Mesodermal cell (in vitro differentiated cells): ENCODE measurements around the gene CHCHD5.
"Not testable (repeated sequence)": the region's sequence is repeated elsewhere in the genome, so short reads cannot be mapped to it uniquely, and the experiment has no call there.

Experiments used
- H3K27ac ChIP-seq: 2 replicates; pipeline ENCODE4 v1.7.0; 2013; ENCODE audit warnings: mild to moderate bottlenecking, low read depth, low read length, moderate library complexity; ENCODE audit not compliant: severe bottlenecking
- H3K36me3 ChIP-seq: 2 replicates; pipeline ENCODE4 v1.7.1; 2013; ENCODE audit warnings: mild to moderate bottlenecking, low read length, moderate library complexity; ENCODE audit not compliant: control insufficient read depth, insufficient read depth
- H3K4me1 ChIP-seq: one replicate; pipeline ENCODE4 v1.7.1; 2013; ENCODE audit warnings: mild to moderate bottlenecking, low read length; ENCODE audit not compliant: insufficient read depth, control insufficient read depth, poor library complexity, severe bottlenecking
- H3K4me3 ChIP-seq: 2 replicates; pipeline ENCODE4 v1.7.0; 2013; ENCODE audit warnings: low read length, control low read depth, mild to moderate bottlenecking; ENCODE audit not compliant: insufficient read depth, poor library complexity, severe bottlenecking; ENCODE audit errors: extremely low read depth
- H3K9me3 ChIP-seq: 2 replicates; pipeline ENCODE4 v1.7.1; 2013; ENCODE audit warnings: mild to moderate bottlenecking, low read length, moderate library complexity; ENCODE audit not compliant: control insufficient read depth
- WGBS, 2 experiments: methylation state at CpG; one replicate each; pipeline ENCODE4 v1.1.5; 2013; ENCODE audit warnings: missing lambda C conversion rate in 2 of 2; ENCODE audit not compliant: insufficient coverage in 2 of 2; 5-methylcytosine and 5-hydroxymethylcytosine counted together

Gene CHCHD5

DNA sequence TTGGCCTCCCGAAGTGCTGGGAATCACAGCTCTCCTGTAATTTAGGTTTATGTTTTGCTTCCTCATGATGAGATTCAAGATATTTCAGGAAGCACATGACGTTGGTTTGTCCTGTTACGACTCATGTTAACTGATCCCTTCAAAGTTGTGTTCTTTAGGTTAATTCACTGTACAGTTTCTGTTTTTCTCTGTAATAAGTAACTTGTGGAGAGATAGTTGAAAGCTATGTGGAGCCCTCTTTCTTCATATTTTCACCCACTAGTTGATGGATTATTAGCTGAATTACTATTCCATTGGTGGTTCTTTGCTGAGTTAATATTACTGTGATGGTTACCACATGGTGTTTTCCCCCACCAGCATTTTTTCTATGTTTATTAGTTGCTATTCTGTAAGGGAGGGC lies 18.3 kb upstream of the CHCHD5 start:
- Histone ChIP-seq H3K4me3 (no peak overlapping the region), H3K4me1 (no peaks in the 10 kb centered on the region), H3K27ac (no peak overlapping the region), H3K36me3 (peaks cover 87% of the 10 kb centered on the region), H3K9me3 (no peaks in the 10 kb centered on the region)
- WGBS, 2 experiments = 75 to 100% methylated on average over 1 of the region's 3 CpGs

GRCh38 chr2:112566508-112566907 lies 17.9 kb upstream of the CHCHD5 start:
- H3K4me1 ChIP-seq, H3K9me3 ChIP-seq, H3K27ac ChIP-seq, H3K4me3 ChIP-seq: not testable (repeated sequence)
- H3K36me3 ChIP-seq = peaks cover 87% of the 10 kb centered on the region
- 98 to 100% methylated on average over 3 to 4 of the region's 5 CpGs for WGBS, 2 experiments

DNA sequence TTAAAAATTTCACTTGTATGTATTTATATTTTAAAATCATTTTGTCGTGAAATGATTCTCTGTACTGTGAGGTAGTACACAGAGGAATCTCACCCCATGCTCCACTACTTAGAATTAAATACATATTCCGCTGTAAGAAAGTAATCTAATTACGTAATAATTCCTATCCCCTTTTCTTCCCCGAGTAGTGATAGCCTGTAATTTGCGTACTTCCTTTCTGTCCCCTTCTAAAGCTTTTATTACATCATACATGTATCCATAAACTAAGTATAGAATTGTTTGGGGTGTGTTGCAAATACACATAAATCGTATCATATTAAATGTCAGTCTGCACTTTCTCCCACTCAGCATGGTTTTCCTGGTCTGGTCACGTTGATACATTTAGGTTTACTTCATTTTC lies 12.4 kb upstream of the CHCHD5 start:
- 100% methylated on average over 1 to 2 of the region's 7 CpGs for WGBS, 2 experiments
- Histone ChIP-seq H3K9me3 (no peaks in the 10 kb centered on the region), H3K4me1 (no peaks in the 10 kb centered on the region), H3K27ac (no peak overlapping the region), H3K4me3 (no peak overlapping the region), H3K36me3 (peaks cover 85% of the 10 kb centered on the region)

DNA sequence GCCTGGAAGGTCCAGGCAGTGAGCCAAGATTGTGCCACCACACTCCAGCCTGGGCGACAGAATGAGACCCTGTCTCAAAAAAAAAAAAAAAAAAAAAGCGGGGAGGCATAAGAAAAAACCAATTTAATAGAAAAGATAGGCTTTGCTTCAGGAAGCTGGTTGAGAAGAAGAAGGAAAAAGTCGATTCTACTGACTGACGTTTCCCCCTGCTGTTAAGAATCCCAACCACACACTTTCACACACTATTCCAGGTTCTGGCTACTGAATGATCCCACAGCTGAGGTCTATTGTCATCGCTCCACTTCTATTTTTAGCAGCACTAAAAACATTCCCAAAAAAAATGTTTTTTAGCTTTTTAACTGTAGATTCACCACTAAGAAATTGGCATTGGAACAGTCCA lies 6.7 kb upstream of the CHCHD5 start:
- no peak overlapping the region for H3K27ac ChIP-seq
- 86 to 92% methylated on average over 1 of the region's 5 CpGs for WGBS, 2 experiments
- no peaks in the 10 kb centered on the region for H3K9me3 ChIP-seq
- H3K36me3 ChIP-seq = peaks cover 37% of the 10 kb centered on the region
- no peak overlapping the region for H3K4me3 ChIP-seq
- no peaks in the 10 kb centered on the region for H3K4me1 ChIP-seq

GRCh38 chr2:112579241-112579640 lies 5.2 kb upstream of the CHCHD5 start:
- no peak overlapping the region for H3K4me3 ChIP-seq
- H3K4me1 ChIP-seq = no peaks in the 10 kb centered on the region
- no peaks in the 10 kb centered on the region for H3K9me3 ChIP-seq
- H3K36me3 ChIP-seq = peaks cover 23% of the 10 kb centered on the region
- no peak overlapping the region for H3K27ac ChIP-seq

GRCh38 chr2:112580084-112580483 lies 4.3 kb upstream of the CHCHD5 start:
- WGBS, 2 experiments = 88 to 98% methylated on average over 5 to 6 of the region's 7 CpGs
- no peak overlapping the region for H3K27ac ChIP-seq
- H3K4me1 ChIP-seq = peaks cover under 1% of the 10 kb centered on the region
- no peaks in the 10 kb centered on the region for H3K9me3 ChIP-seq
- peaks cover 14% of the 10 kb centered on the region for H3K36me3 ChIP-seq
- H3K4me3 ChIP-seq = no peak overlapping the region

DNA sequence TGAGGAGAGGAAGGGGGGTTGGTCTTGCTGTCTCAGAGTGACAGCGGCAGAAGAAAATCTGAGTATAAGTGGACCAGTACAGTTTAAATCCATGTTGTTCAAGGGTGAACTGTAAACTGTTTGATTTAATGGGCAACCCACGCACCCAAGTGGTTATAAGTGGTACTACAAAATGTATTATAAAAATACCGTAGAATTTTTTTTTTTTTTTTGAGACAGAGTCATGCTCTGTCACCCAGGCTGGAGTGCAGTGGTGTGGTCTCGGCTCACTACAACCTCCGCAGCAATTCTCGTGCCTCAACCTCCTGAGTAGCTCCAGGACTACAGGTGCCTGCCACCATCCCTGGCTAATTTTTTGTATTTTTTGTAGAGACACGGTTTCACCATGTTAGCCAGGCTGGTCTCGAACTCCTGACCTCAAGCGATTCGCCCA lies 2.1 kb upstream of the CHCHD5 start:
- peaks cover 6% of the 10 kb centered on the region for H3K4me1 ChIP-seq
- no peaks in the 10 kb centered on the region for H3K9me3 ChIP-seq
- 73 to 84% methylated on average over 7 to 8 of the region's 10 CpGs for WGBS, 2 experiments
- H3K36me3 ChIP-seq = peaks cover 12% of the 10 kb centered on the region
- no peak overlapping the region for H3K4me3 ChIP-seq
- H3K27ac ChIP-seq = no peak overlapping the region

DNA sequence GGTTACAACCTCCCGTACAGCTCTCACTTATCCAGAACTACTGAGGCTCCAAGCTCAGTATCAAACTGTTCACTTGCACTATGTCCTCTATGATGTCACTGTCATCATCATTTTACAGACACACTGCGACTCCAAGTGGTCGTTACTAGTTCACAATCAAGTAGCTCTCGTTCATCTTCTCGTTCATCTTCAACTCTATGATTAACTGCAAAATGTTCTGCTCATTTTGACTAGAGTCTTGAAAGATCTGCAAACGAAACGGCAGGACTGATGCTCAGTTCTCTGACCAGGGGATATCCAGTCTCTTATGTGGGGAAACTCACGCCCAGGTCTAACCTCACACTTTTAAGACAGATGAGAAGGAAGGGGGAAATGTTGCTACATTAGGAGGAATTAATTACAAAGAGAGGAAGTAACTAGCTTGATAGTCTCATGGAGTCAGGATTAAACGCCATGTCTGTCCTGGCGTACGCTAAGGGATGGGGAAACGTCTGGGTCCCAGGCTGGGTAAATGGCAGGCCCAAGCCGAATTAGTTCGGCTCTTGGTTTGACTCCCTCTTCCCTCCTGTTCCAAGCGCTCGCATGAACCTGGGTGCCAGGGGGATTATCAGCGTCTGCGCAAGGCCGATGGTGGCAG lies 794 bp upstream of the CHCHD5 start:
- H3K27ac ChIP-seq = peak overlapping the region; percentile 96
- H3K9me3 ChIP-seq = no peaks in the 10 kb centered on the region
- peak overlapping the region; percentile 60 for H3K4me3 ChIP-seq
- H3K36me3 ChIP-seq = peaks cover 21% of the 10 kb centered on the region
- 47 to 48% methylated on average over 15 to 16 of the region's 19 CpGs for WGBS, 2 experiments
- peaks cover 6% of the 10 kb centered on the region for H3K4me1 ChIP-seq

DNA sequence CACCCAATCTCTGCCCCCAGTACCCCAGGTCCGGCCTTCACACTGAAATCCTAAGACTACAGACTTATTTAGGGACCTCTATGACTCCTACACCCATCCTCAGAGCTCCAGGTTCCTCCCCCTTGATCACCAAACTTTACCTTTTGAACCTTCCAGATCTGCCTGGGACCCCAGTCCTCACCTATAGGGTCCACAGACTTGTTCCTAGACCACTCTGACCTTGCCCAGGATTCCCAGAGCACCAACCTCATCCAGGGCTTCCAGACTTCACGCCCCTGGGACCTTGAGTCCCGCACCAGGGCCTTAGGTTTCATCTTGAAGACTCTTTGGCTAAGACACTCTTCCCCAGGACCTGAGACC lies 462 bp downstream of the CHCHD5 start:
- Histone ChIP-seq H3K4me3 (peak overlapping the region; percentile 60), H3K9me3 (no peaks in the 10 kb centered on the region), H3K4me1 (peaks cover 6% of the 10 kb centered on the region), H3K36me3 (peaks cover 24% of the 10 kb centered on the region), H3K27ac (peak overlapping the region; percentile 96)
- 0 to 64% methylated on average over 1 to 3 of the region's 3 CpGs for WGBS, 2 experiments

- Histone ChIP-seq H3K36me3 (peaks cover 26% of the 10 kb centered on the region), H3K27ac (peak overlapping the region; percentile 96)
Measured at GRCh38 chr2:112585400-112585799, 991 bp downstream of the CHCHD5 start.

GRCh38 chr2:112585873-112586464 lies 1.6 kb downstream of the CHCHD5 start:
- Histone ChIP-seq H3K27ac (no peak overlapping the region), H3K36me3 (peaks cover 30% of the 10 kb centered on the region), H3K4me1 (peaks cover 6% of the 10 kb centered on the region), H3K9me3 (no peaks in the 10 kb centered on the region), H3K4me3 (no peak overlapping the region)
- WGBS, 2 experiments = 95 to 98% methylated on average over 6 to 10 of the region's 18 CpGs

More at GRCh38 chr2:112585400-112585799, 991 bp downstream of the CHCHD5 start:
- 83 to 100% methylated on average over 2 to 3 of the region's 3 CpGs for WGBS, 2 experiments
- Histone ChIP-seq H3K4me1 (peaks cover 6% of the 10 kb centered on the region), H3K4me3 (peak overlapping the region; percentile 60), H3K9me3 (no peaks in the 10 kb centered on the region)
